Duodenal mucosa (tissue), 2 donors: ENCODE measurements around the gene TTLL8.

Source experiments
- H3K27ac ChIP-seq: one replicate; pipeline ENCODE4 v1.7.0; 2013; ENCODE audit warnings: low read depth, low read length
- H3K27me3 ChIP-seq, 2 donors: one replicate each; pipeline ENCODE4 v1.7.0; 2013; ENCODE audit warnings: low read length in 2 of 2, control low read depth in 1 of 2; ENCODE audit not compliant: insufficient read depth in 2 of 2, control insufficient read depth in 1 of 2
- H3K36me3 ChIP-seq, 2 donors: one replicate each; pipeline ENCODE4 v1.7.0; 2013; ENCODE audit warnings: low read length in 2 of 2, control low read depth in 1 of 2; ENCODE audit not compliant: insufficient read depth in 2 of 2, control insufficient read depth in 1 of 2
- H3K4me1 ChIP-seq, 2 donors: one replicate each; pipeline ENCODE4 v1.7.0; 2013; ENCODE audit warnings: low read length in 2 of 2, control low read depth in 1 of 2; ENCODE audit not compliant: insufficient read depth in 2 of 2, control insufficient read depth in 1 of 2
- H3K4me3 ChIP-seq, 2 donors: one replicate each; pipeline ENCODE4 v1.7.0; 2013; ENCODE audit warnings: low read length in 2 of 2, low read depth in 1 of 2
- H3K9ac ChIP-seq, 2 donors: one replicate each; pipeline ENCODE4 v1.7.0; 2013; ENCODE audit warnings: low read length in 2 of 2, low read depth in 1 of 2
- H3K9me3 ChIP-seq, 2 donors: one replicate each; pipeline ENCODE4 v1.7.0; 2013; ENCODE audit warnings: low read length in 2 of 2, control low read depth in 1 of 2; ENCODE audit not compliant: control insufficient read depth in 1 of 2

TTLL8 gene

DNA sequence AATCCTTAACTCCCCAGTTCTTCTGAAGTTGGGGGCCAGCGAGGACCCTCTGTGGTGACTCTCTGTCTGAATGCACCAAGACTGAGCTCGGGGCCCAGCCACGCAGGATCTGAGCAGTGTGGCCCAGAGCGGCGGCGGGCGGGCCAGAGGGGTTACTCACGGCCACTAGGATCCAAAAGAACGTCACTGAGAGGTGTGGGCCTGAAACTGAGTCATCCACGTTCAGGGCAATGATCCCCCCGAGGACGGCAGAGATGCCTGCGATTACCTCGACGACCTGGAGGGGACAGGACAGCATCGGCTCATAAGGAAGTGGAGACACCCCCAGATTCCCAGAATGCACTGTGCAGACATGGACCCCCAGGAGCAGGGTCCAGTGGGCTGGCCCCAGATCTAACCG lies 16.0 kb upstream of the TTLL8 start:
- Histone ChIP-seq H3K9me3 (no peaks in the 10 kb centered on the region), H3K4me3 (no peak overlapping the region), H3K4me1 (no peaks in the 10 kb centered on the region), H3K9ac (no peak overlapping the region), H3K36me3 (no peaks in the 10 kb centered on the region), H3K27ac (no peak overlapping the region), H3K27me3 (no peaks in the 10 kb centered on the region)

GRCh38 chr22:50072714-50073538 lies 14.8 kb upstream of the TTLL8 start:
- Histone ChIP-seq H3K27ac (no peak overlapping the region), H3K36me3 (no peaks in the 10 kb centered on the region), H3K9me3 (no peaks in the 10 kb centered on the region), H3K9ac (no peak overlapping the region), H3K4me1 (no peaks in the 10 kb centered on the region), H3K4me3 (no peak overlapping the region), H3K27me3 (no peaks in the 10 kb centered on the region)

DNA sequence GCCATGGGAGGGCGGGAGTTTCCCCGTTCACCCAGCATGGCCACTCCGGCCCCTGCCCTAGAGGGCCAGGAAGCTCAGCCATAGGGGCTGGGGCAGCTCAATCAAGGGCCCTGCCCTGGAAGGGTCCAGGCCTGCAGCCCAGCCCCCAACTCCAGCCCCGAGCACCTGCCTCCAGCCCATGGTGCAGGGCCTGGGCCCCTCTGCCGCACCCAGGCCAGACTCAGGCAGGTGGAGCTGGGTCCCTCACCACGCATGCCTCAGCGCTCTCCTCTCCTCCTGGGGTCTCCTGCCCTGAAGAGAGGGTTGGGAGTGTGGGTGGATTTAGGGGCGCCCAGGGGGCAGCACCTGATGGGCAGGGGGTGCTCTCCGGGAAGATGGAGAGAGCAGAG lies 14.1 kb upstream of the TTLL8 start:
- H3K4me1 ChIP-seq = no peaks in the 10 kb centered on the region
- no peak overlapping the region for H3K4me3 ChIP-seq
- H3K27me3 ChIP-seq = no peaks in the 10 kb centered on the region
- no peaks in the 10 kb centered on the region for H3K36me3 ChIP-seq
- H3K9ac ChIP-seq = no peak overlapping the region
- H3K27ac ChIP-seq = no peak overlapping the region
- no peaks in the 10 kb centered on the region for H3K9me3 ChIP-seq

DNA sequence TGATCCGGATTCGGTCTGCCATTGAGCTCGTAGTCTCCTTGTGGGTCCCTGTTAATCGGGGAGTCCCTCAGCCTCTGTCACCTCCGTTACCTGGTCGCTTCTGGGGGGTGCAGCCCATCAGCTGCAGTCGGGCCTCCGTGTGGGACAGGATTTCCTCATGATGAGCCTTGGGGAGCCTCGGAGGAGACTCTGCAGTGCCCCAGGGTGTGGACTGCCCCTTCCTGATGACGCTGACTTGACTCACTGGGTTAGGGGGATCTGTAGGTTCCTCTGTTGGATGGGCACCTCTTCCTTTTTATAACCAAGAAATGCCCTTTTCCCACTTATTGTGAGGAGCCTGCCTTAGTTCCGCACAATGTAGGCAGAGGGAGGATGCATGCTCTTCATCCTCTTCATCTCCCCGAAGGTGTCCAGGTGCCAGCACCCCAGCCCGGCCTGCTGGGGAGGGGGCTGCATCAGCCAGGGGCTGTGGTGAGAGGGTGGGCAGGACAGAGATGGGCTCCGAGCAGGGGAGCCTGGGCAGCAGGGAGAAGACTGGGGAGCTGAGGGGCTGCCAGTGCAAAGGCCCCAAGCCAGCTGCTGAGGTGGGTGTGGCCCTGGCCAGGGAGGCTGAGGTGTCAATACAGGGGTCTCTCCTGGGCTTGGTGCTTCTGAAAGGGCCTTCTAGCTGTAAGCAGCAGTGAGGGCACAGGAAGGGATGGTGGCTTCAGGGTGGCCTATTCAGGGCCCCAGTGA lies 13.5 kb upstream of the TTLL8 start:
- Histone ChIP-seq H3K27ac (no peak overlapping the region), H3K27me3 (no peaks in the 10 kb centered on the region), H3K4me1 (no peaks in the 10 kb centered on the region), H3K36me3 (no peaks in the 10 kb centered on the region), H3K9me3 (no peaks in the 10 kb centered on the region), H3K4me3 (no peak overlapping the region), H3K9ac (no peak overlapping the region)

GRCh38 chr22:50070366-50070765 lies 12.3 kb upstream of the TTLL8 start:
- Histone ChIP-seq H3K27ac (no peak overlapping the region), H3K9me3 (no peaks in the 10 kb centered on the region), H3K36me3 (no peaks in the 10 kb centered on the region), H3K9ac (no peak overlapping the region), H3K27me3 (no peaks in the 10 kb centered on the region), H3K4me1 (no peaks in the 10 kb centered on the region), H3K4me3 (no peak overlapping the region)

- Histone ChIP-seq H3K4me3 (no peak overlapping the region), H3K27me3 (no peaks in the 10 kb centered on the region), H3K4me1 (no peaks in the 10 kb centered on the region), H3K9me3 (no peaks in the 10 kb centered on the region), H3K9ac (no peak overlapping the region), H3K27ac (no peak overlapping the region), H3K36me3 (no peaks in the 10 kb centered on the region)
Measured at GRCh38 chr22:50068096-50068495, 10.0 kb upstream of the TTLL8 start.

DNA sequence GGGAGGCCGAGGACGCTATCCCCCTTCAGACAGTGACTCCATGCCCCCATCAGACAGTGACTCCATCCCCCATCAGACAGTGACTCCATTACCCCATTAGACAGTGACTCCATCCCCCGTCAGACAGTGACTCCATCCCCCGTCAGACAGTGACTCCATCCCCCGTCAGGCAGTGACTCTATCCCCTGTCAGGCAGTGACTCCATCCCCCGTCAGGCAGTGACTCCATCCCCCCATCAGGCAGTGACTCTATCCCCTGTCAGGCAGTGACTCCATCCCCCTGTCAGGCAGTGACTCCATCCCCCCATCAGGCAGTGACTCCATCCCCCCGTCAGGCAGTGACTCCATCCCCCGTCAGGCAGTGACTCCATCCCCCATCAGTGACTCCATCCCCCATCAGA lies 9.1 kb upstream of the TTLL8 start:
- no peak overlapping the region for H3K9ac ChIP-seq
- no peaks in the 10 kb centered on the region for H3K27me3 ChIP-seq
- H3K36me3 ChIP-seq = no peaks in the 10 kb centered on the region
- H3K4me3 ChIP-seq = no peak overlapping the region
- H3K27ac ChIP-seq = no peak overlapping the region
- no peaks in the 10 kb centered on the region for H3K9me3 ChIP-seq
- no peaks in the 10 kb centered on the region for H3K4me1 ChIP-seq

- Histone ChIP-seq H3K9me3 (no peaks in the 10 kb centered on the region), H3K27me3 (peaks cover 0 to 17% of the 10 kb centered on the region in 2 donors), H3K27ac (no peak overlapping the region), H3K9ac (no peak overlapping the region), H3K36me3 (no peaks in the 10 kb centered on the region), H3K4me1 (no peaks in the 10 kb centered on the region), H3K4me3 (no peak overlapping the region)
Measured at GRCh38 chr22:50064453-50064852, 6.4 kb upstream of the TTLL8 start.

- peaks cover 0 to 23% of the 10 kb centered on the region in 2 donors for H3K27me3 ChIP-seq
- no peaks in the 10 kb centered on the region for H3K36me3 ChIP-seq
- no peaks in the 10 kb centered on the region for H3K9me3 ChIP-seq
- H3K4me1 ChIP-seq = no peaks in the 10 kb centered on the region
- H3K27ac ChIP-seq = no peak overlapping the region
- H3K4me3 ChIP-seq = no peak overlapping the region
- H3K9ac ChIP-seq = no peak overlapping the region
Measured at GRCh38 chr22:50063589-50064393, 5.7 kb upstream of the TTLL8 start.
